GM21825 (cell line): Measurements from ENCODE around the gene EXOSC5.
"Not testable (repeated sequence)": the region's sequence is repeated elsewhere in the genome, so short reads cannot be mapped to it uniquely, and the experiment has no call there.

Experiments
- ATAC-seq: cut with Tn5 transposase; IDR thresholded peaks from one replicate; pipeline ENCODE4 v1.9.1; 2021; ENCODE audit warnings: mild to moderate bottlenecking, moderate library complexity; ENCODE audit not compliant: unreplicated experiment

EXOSC5 gene

DNA sequence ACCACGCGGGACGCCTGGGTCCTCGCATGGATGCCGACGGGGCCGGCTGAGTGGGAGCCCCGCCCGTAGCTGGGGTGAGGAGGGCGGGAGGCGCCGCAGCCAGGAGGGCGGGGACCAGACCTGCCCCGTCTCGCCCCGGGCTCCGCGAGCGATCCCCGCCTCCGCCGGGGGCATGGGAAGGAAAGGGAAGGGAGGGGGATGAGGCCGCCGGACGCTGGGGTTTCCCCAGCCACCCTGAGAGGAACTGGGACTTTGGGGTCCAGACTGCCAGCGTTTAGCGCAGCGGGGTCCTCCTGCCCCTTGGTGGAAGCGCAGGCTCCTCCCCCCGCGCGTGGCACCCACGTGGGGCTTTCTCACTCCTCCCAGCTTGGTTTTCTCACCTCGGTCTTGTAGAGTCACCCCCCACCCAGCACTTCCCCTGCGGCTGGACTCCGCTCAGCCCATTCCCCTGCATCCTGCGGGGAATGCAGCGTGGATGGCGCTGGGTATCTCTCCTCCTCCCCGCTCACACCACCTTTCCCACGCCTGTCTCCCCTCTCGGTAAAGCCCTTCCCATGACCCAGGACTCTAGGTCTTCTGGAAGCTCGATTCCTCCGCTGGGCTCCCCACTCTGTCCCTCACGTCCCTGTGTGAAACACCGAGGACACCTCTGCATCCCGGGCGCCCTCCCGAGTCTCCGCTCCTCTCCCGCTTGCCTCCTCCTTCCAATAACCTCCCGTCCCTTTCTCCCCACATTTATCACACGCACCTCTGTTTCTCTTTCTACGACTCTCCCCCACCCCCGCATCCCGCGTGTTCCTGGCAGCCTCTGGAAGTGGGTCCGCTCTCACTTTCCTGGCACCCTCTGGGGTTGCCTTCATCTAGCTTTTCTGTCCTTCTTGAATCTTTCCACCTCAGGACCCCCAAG lies 45.6 kb downstream of the EXOSC5 start:
- ATAC-seq = peak; percentile 34

DNA sequence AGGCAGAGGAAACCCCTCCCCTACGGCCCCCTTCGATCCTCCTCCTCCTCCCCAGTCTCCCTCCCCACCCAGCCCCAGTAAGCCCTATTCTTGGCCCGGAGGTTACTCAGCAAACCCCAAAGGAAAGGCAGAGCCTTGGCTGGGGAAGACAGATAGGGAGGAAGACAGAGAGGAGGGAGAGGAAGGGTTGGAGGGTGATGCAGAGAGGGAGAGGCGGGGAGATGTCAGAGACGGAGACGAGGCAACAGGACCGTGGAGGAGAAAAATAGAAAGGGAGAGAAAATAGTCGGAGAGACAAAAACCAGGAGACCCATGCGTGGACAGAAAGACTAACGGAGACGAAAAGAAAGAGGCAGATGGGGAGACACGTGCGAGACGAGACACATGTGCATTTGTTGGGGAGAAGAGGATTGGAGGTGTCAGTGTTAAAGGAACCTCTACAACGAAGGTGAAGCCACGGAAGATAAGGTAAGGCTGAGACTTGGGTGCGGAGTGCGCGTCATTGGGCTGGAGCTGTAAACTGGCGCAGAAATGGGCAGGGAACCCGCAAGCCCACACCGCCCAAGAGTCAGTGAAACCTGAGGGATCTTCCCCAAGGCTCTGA lies 46.3 kb downstream of the EXOSC5 start:
- no peak for ATAC-seq

DNA sequence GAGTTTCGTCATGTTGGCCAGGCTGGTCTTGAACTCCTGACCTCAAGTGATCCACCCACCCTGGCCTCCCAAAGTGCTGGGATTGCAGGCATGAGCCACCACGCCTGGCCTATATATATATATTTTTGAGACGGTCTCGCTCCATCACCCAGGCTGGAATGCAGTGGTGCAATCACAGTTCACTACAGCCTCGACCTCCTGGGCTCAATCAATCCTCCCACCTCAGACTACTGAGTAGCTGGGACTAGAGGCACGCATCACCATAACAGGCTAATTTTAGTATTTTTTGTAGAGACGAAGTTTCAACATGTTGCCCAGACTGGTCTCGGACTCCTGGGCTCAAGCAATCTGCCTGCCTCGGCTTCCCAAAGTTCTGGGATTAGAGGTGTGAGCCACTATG lies 50.2 kb downstream of the EXOSC5 start:
- not testable (repeated sequence) for ATAC-seq

DNA sequence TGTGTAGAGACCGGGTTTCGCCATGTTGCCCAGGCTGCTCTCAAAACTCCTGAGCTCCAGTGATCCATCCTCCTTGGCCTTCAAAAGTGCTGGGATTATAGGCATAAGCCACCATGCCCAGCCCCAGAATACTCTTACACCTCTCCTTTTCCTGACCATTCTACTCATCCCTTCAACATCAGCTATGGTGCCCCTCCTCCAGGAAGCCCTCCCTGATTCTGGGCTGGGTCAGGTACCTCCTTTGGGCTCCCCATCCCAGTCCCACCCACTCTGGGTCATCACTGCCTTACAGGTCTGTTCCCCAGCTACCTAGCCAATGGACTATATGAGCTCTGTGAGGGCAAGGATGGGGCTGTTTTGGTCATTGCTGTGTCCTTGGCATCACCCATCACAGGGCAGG lies 53.0 kb downstream of the EXOSC5 start:
- no peak for ATAC-seq

DNA sequence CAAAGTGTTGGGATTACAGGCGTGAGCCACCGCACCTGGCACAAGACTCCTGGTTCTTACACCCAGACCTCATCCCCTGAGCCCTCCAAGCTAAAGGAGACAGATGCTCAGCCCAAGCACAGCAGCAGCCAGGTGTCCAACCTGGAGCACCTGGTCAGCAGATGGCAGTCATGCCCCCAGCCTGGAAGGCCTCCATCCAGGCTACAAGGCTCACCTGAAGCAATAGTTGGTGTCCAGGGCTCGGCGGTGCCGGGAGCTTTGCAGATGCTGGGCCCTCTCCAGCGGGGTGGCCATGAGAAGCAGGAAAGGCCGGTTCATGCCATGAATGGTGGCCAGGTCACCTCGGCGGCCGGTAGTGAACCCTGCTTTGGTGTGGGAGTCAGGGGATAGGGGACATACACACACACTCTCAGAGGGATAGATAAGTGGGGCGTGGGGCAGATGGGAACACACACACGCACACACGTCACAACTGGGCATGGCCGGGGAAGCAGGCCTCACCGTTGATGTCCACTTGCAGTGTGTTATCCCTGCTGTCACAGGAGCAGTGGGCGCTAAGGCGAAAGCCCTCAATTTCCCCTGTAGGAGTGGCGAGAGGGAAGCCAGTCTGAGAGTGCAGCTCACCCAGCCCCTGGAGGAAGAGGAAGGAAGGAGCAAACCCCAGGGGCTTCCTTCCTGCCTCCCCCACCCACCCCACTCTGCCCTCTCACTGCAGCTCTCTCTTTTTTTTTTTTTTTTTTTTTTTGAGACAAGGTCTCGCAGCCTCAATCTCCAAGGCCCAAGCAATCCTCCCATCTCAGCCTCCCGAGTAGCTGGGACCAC lies 55.3 kb downstream of the EXOSC5 start:
- ATAC-seq = no peak

DNA sequence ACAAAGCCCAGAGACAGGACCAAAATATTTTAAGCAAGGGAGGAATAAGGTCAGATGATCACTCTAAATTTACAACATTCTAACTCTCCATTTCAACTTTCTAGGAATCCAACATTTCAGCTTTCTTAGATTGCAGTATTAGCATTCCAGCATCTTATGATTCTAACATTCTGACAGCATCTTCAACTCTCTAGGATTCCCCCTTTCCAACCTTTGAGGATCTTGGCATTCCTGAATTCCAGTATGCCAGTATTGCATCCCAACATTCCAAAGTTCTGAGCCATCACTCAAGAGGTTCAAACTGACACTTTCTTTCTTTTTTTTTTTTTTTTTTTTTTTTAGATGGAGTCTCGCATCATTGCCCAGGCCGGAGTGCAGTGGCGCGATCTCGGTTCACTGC lies 57.2 kb downstream of the EXOSC5 start:
- ATAC-seq = no peak
